A549 (cell line): ENCODE results near the gene ITGA1. TPM values are rescaled to one million over a fixed set of nuclear protein-coding genes. Genes with fewer than 3 reads are reported as not detected.

ENCODE experiments used
- ATAC-seq, 2 experiments: fragments of 200-7000 bp in 1 of 2; fragments of >200 bp in 1 of 2; cut with Nextera tagmentation in 1 of 2; cut with Tn5 transposase in 1 of 2; 3 replicates each; pipeline versions ENCODE4 v1.8.0 to v1.9.1; 2018 to 2020; ENCODE audit warnings: mild to moderate bottlenecking in 1 of 2, moderate library complexity in 1 of 2
- CTCF ChIA-PET: fragments of 300-600 bp; sonication (Branson Sonifier 250); formaldehyde crosslinking; extraction: SDS; loops from one replicate; lab custom pipeline; 2021; ENCODE audit warnings: antibody characterized with exemption, inconsistent platforms; lab: Yijun Ruan, JAX
- POLR2A ChIA-PET: fragments of 350-600 bp; formaldehyde crosslinking; extraction: SDS; loops from one replicate; lab custom pipeline; 2021; ENCODE audit warnings: antibody characterized with exemption, inconsistent platforms; lab: Yijun Ruan, JAX
- DNase-seq, 2 experiments: peaks; one replicate each; pipeline versions ENCODE4 v3.0.0 to v3.0.0-alpha.2; 2011 to 2016; ENCODE audit warnings: low read depth in 1 of 2, low spot score in 1 of 2
- FAIRE-seq: peaks from 2 replicates; lab custom pipeline; 2011; peaks lifted over from hg19 to GRCh38; lab: Jason Lieb, UNC
- H3K27ac ChIP-seq, 2 experiments: fragments of >200 bp; sonication (Bioruptor Twin); formaldehyde crosslinking; 3 replicates each; pipeline ENCODE4 v1.5.1; 2016 to 2017
- H3K4me1 ChIP-seq: fragments of >200 bp; sonication (Bioruptor Twin); formaldehyde crosslinking; 3 replicates; pipeline ENCODE4 v1.6.1; 2016
- H3K4me2 ChIP-seq: fragments of >200 bp; sonication (Bioruptor Twin); formaldehyde crosslinking; 3 replicates; pipeline ENCODE4 v1.6.1; 2016
- H3K4me3 ChIP-seq: fragments of >200 bp; sonication (Bioruptor Twin); formaldehyde crosslinking; 3 replicates; pipeline ENCODE4 v1.5.1; 2016
- H3K9me3 ChIP-seq: fragments of >200 bp; sonication (Bioruptor Twin); formaldehyde crosslinking; 3 replicates; pipeline ENCODE4 v1.6.1; 2016
- CBX2 ChIP-seq: fragments of 200-600 bp; sonication (generic); IDR thresholded peaks from 2 replicates; pipeline ENCODE4 v1.6.1; 2016; ENCODE audit warnings: low read depth, mild to moderate bottlenecking, borderline replicate concordance
- CBX8 ChIP-seq: fragments of 200-600 bp; sonication (generic); IDR thresholded peaks from 2 replicates; pipeline ENCODE4 v1.6.1; 2016
- CTCF ChIP-seq: fragments of >200 bp; sonication (Bioruptor Twin); formaldehyde crosslinking; IDR thresholded peaks from 3 replicates; pipeline ENCODE4 v1.5.1; 2016
- FOXS1 ChIP-seq: fragments of 250-450 bp; sonication (Bioruptor Pico); IDR thresholded peaks from 2 replicates; pipeline ENCODE4 v1.5.0; 2020; ENCODE audit warnings: mild to moderate bottlenecking, moderate library complexity
- GATA3 ChIP-seq: IDR thresholded peaks from 2 replicates; pipeline ENCODE4 v1.6.1; 2012; ENCODE audit warnings: borderline replicate concordance
- HOXA7 ChIP-seq: fragments of 250-450 bp; sonication (Bioruptor Pico); IDR thresholded peaks from 2 replicates; pipeline ENCODE4 v1.5.0; 2020; ENCODE audit warnings: mild to moderate bottlenecking, moderate library complexity
- HOXB13 ChIP-seq: fragments of 250-450 bp; sonication (Bioruptor Pico); IDR thresholded peaks from 2 replicates; pipeline ENCODE4 v1.5.0; 2020; ENCODE audit warnings: low read depth, mild to moderate bottlenecking, moderate library complexity
- HOXB5 ChIP-seq: fragments of 250-450 bp; sonication (Bioruptor Pico); IDR thresholded peaks from 2 replicates; pipeline ENCODE4 v1.5.0; 2020; ENCODE audit warnings: mild to moderate bottlenecking, moderate library complexity
- MAZ ChIP-seq: fragments of 150-350 bp; IDR thresholded peaks from 2 replicates; pipeline ENCODE4 v1.6.1; 2014; ENCODE audit warnings: antibody characterized with exemption, low read depth, low read length, borderline replicate concordance
- NR3C1 ChIP-seq: fragments of >200 bp; sonication (Bioruptor Twin); formaldehyde crosslinking; IDR thresholded peaks from 3 replicates; pipeline ENCODE4 v1.6.1; 2017
- PBX3 ChIP-seq: IDR thresholded peaks from 2 replicates; pipeline ENCODE4 v1.6.1; 2012
- POLR2A ChIP-seq: IDR thresholded peaks from 2 replicates; pipeline ENCODE4 v1.6.1; 2012; ENCODE audit warnings: mild to moderate bottlenecking, low read length
- POLR2AphosphoS2 ChIP-seq: conservative IDR thresholded peaks from 2 replicates; pipeline ENCODE4 v1.6.1; 2012; ENCODE audit warnings: low read length, improper control_type of control experiment, inconsistent platforms
- RAD21 ChIP-seq, 2 experiments: fragments of >200 bp in 1 of 2; sonication (Bioruptor Twin) in 1 of 2; formaldehyde crosslinking in 1 of 2; IDR thresholded peaks in 1 of 2; conservative IDR thresholded peaks in 1 of 2; 2 replicates in 1 of 2; 3 replicates in 1 of 2; pipeline ENCODE4 v1.6.1; 2012 to 2018; ENCODE audit warnings: inconsistent platforms in 1 of 2
- RARB ChIP-seq: fragments of 250-450 bp; sonication (Bioruptor Pico); IDR thresholded peaks from 2 replicates; pipeline ENCODE4 v1.8.0; 2021; ENCODE audit warnings: mild to moderate bottlenecking, moderate library complexity
- RFX5 ChIP-seq: fragments of 450-650 bp; IDR thresholded peaks from 2 replicates; pipeline ENCODE4 v1.7.1; 2014; ENCODE audit warnings: antibody characterized with exemption, mild to moderate bottlenecking, moderate library complexity
- RNF2 ChIP-seq: fragments of 200-600 bp; sonication (generic); IDR thresholded peaks from 2 replicates; pipeline ENCODE4 v1.6.1; 2016; ENCODE audit warnings: low read depth, mild to moderate bottlenecking, antibody characterized with exemption, moderate library complexity, borderline replicate concordance
- SMC3 ChIP-seq: fragments of >200 bp; sonication (Bioruptor Twin); formaldehyde crosslinking; IDR thresholded peaks from 3 replicates; pipeline ENCODE4 v1.6.1; 2018; ENCODE audit warnings: inconsistent platforms
- TFCP2L1 ChIP-seq: fragments of 250-450 bp; sonication (Bioruptor Pico); IDR thresholded peaks from 2 replicates; pipeline ENCODE4 v1.5.0; 2021; ENCODE audit warnings: mild to moderate bottlenecking
- ZFP36 ChIP-seq: fragments of 450-650 bp; IDR thresholded peaks from 2 replicates; pipeline ENCODE4 v1.6.1; 2014; ENCODE audit warnings: borderline replicate concordance; ENCODE audit not compliant: partially characterized antibody
- WGBS: methylation state at CpG from one replicate; pipeline ENCODE4 v1.1.6; 2017; ENCODE audit errors: missing lambda C conversion rate; 5-methylcytosine and 5-hydroxymethylcytosine counted together
- polyA plus RNA-seq, 4 experiments: library from polyadenylated mRNA; depleted of rRNA in 3 of 4; stranded (reverse); fragments of >200 nt; fragmentation: RNase III in 1 of 4; extraction: RNeasy Plus Mini Kit Qiagen cat#74134 plus additional on column Dnase treatment in 1 of 4; gene quantifications; 2 replicates in 3 of 4; 3 replicates in 1 of 4; pipeline ENCODE4 v1.2.3, GENCODE V29; 2011 to 2017
- TF ChIP-seq, protein P1 (sequence below): fragments of 200-600 bp; sonication (generic); IDR thresholded peaks from 2 replicates; pipeline ENCODE4 v1.6.1; 2016; ENCODE audit warnings: antibody characterized with exemption, mild to moderate bottlenecking, moderate library complexity

ITGA1 gene
- polyA plus RNA-seq, 2 of the 4 experiments (the other 2 are of a cell fraction): 1.5 to 5.5 TPM

DNA sequence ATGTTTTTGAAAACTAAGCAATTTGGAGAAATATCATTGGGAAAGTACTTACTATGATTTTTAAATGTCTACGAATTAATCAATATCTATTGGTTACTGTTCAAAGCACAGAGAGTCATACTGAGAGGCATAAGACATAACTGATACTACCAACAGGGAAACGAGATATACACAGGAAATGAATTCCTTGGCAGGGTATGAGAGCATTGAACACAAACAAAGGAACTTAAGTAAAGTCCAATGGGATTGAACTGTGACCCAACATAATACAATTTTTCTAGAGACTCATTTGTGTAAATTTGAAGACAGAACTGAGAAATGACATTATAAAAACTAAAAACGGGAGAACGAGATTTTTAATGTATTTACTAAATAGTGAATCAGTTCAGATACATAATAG is 1.3 kb upstream of the ITGA1 start:
- 9% methylated on average over 4 of the region's 4 CpGs for WGBS
- no peak overlapping the region; the same call in 1 of the 3 replicates for H3K4me2 ChIP-seq
- no peaks in the 10 kb centered on the region for H3K9me3 ChIP-seq
- TF ChIP-seq GATA3 (no peak), FOXS1 (CRISPR knock-in tag) (no peak), POLR2A (no peak), HOXB5 (CRISPR knock-in tag) (no peak), RFX5 (no peak), HOXA7 (CRISPR knock-in tag) (no peak), MAZ (no peak), HOXB13 (no peak), POLR2AphosphoS2 (no peak), PBX3 (no peak), TFCP2L1 (CRISPR knock-in tag) (no peak), CTCF (no peak), ZFP36 (no peak), CBX2 (no peak)
- no peak for ATAC-seq
- FAIRE-seq: no peak
- no peak overlapping the region for H3K4me3 ChIP-seq
- peaks cover 37% of the 10 kb centered on the region for H3K4me1 ChIP-seq
- DNase-seq: no peak
- POLR2A ChIA-PET: no interaction called here
- no peak overlapping the region for H3K27ac ChIP-seq
- CTCF ChIA-PET: interaction anchor here (0.7 to 1.8 kb wide), 4 partner anchors 121 to 138 kb away, joined by 3 to 4 read pairs (median 3); no protein-coding TSS in a partner anchor

GRCh38 chr5:52786949-52787599 is 642 bp upstream of the ITGA1 start:
- POLR2A ChIA-PET: interaction anchor here (0.6 to 1.5 kb wide), 3 partner anchors 12 to 128 kb away, joined by 3 to 9 read pairs (median 4); no protein-coding TSS in a partner anchor
- TF ChIP-seq RNF2 (peak; percentile 60; the same call in 1 of the 2 replicates), CTCF (peak; percentile 50), MAZ (no peak), NR3C1 (no peak), CBX8 (0 out of 2 replicates have a peak, but pooled peaks have one; percentile 59), RARB (CRISPR knock-in tag) (no peak), SMC3 (peak; percentile 35; the same call in 2 of the 3 replicates), RAD21 (conservative IDR thresholded peaks at IDR 0.05 in 1 of 2, IDR thresholded peaks at IDR 0.05 in 1 of 2) (peak; percentile 65 to 71)
- TF ChIP-seq, protein P1, sequence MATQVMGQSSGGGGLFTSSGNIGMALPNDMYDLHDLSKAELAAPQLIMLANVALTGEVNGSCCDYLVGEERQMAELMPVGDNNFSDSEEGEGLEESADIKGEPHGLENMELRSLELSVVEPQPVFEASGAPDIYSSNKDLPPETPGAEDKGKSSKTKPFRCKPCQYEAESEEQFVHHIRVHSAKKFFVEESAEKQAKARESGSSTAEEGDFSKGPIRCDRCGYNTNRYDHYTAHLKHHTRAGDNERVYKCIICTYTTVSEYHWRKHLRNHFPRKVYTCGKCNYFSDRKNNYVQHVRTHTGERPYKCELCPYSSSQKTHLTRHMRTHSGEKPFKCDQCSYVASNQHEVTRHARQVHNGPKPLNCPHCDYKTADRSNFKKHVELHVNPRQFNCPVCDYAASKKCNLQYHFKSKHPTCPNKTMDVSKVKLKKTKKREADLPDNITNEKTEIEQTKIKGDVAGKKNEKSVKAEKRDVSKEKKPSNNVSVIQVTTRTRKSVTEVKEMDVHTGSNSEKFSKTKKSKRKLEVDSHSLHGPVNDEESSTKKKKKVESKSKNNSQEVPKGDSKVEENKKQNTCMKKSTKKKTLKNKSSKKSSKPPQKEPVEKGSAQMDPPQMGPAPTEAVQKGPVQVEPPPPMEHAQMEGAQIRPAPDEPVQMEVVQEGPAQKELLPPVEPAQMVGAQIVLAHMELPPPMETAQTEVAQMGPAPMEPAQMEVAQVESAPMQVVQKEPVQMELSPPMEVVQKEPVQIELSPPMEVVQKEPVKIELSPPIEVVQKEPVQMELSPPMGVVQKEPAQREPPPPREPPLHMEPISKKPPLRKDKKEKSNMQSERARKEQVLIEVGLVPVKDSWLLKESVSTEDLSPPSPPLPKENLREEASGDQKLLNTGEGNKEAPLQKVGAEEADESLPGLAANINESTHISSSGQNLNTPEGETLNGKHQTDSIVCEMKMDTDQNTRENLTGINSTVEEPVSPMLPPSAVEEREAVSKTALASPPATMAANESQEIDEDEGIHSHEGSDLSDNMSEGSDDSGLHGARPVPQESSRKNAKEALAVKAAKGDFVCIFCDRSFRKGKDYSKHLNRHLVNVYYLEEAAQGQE: no peak
- CTCF ChIA-PET: interaction anchor here (0.7 to 1.8 kb wide), 9 partner anchors 8 to 311 kb away, joined by 3 to 5 read pairs (median 4); no protein-coding TSS in a partner anchor
- Histone ChIP-seq H3K9me3 (no peaks in the 10 kb centered on the region), H3K4me2 (peak overlapping the region; percentile 87), H3K4me3 (peak overlapping the region; percentile 53), H3K27ac (peak overlapping the region in 1 of 2 experiments; percentile 73; a peak in 3 of 6 replicates), H3K4me1 (peaks cover 37% of the 10 kb centered on the region)
- DNase-seq: peak in 1 of 2 experiments; percentile 37
- no peak for FAIRE-seq
- WGBS: 7% methylated on average over 11 of the region's 11 CpGs
- ATAC-seq: peak; percentile 30 to 39; a peak in 3 of 6 replicates
